ENCODE measurements around the gene SYT8.
"Not testable (repeated sequence)": the region's sequence is repeated elsewhere in the genome, so short reads cannot be mapped to it uniquely, and the experiment has no call there.

The SYT8 gene, protein sequence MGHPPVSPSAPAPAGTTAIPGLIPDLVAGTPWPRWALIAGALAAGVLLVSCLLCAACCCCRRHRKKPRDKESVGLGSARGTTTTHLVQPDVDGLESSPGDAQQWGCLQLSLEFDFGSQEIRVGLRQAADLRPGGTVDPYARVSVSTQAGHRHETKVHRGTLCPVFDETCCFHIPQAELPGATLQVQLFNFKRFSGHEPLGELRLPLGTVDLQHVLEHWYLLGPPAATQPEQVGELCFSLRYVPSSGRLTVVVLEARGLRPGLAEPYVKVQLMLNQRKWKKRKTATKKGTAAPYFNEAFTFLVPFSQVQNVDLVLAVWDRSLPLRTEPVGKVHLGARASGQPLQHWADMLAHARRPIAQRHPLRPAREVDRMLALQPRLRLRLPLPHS

DNA sequence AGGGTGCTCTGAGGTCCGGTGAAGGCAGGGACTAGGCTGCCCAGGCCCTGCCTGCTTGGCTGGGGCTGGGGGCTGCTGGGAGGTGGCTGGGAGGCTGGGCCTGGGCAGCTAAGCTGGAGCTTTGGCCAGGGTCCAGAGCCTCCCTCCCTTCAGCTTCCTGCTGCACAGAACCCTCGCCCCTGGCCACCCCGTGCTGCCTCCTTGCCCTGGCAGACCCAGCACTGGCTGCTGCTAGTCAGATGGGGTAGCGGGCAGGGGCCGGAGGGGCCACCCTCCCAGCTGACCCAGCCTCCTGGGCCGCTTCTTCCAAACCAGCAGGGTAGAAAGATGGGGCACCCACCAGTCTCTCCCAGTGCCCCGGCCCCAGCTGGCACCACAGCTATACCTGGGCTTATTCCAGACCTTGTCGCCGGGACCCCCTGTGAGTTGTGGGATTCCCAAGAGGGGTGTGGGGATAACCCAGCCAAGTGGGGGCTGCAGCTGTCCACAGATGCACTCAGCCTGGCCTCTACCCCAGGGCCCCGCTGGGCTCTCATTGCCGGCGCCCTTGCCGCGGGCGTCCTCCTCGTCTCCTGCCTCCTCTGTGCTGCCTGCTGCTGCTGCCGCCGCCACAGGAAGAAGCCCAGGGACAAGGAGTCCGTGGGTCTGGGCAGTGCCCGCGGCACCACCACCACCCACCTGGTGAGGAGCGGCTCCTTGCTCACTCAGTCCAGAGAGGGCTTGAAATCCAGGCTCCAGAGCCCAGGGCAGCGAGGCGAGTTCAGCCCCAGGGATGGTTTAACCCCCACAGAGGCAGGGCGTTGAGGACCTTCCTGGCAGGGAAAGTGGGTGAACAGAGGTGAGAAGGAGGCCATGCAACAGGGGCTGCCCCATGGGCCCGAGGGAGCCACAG is at the start of gene SYT8:
Gene SYT8, plus strand, starts transcription at position 212 of the 892 bp plus-strand sequence. Its CDS starts 116 bp downstream, at position 328.
- no peak for DNase-seq

DNA sequence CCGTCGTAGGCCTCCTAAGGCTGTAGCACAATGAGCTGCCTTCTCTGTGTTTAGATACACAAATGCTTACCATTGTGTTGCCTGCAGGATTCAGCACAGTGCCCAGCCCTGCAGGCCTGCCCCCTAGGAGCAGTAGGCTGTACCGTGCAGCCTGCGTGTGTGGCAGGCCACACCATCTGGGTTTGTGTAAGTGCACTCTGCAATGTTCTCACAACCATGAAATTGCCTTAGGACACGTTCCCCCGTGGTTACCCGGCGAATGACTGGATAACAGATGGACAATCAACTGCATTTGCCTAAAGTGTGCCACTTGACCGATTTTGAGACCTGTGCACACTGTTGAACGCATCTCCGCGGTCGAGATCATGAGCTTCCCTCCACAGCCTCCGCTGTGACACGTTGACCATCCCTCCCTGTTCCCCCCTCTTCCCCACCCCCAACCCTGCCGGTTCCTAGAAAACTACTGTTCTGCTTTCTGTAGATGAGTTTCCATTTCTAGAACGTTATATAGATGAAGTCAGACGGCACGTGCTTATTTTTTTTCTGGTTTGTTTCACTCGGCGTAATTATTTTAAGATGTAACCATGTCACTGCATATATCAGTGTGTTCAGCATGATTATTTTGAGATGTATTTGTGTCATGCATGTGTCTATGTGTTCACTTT is 48.9 kb upstream of the SYT8 start:
- DNase-seq, result no peak

DNA sequence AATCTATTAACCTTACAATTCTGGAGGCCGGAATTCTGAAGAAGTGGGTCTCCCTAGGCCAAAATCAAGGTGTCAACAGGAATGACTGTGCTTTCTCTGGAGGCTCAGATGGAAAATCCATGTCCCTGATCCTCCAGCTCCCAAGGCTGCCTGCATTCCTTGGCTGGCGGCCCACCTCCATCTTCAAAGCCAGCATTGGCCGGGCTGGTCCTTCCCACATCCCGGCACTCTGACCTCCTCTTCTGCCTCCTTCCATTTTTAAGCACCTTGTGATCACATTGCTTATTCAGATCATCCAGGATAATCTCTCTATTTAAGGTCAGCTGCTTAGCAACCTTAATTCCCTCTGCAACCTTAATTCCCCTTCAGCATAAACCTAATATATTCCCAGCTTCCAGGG is 48.3 kb upstream of the SYT8 start:
- DNase-seq, result no peak

DNA sequence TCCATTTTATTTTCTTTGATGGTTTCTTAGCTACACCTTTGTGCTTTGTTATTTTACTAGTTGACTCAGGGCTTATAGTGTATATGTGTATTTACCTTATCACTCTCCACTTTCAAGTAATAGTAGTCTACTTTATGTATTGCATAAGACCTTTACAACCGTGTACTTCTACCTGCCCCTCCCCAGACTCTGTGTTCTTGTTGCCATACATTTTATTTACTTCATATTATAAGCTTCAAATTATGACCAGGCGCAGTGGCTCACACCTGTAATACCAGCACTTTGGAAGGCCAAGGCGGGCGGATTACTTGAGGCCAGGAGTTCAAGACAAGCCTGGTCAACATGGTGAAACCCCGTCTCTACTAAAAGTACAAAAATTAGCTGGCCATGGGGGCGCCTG is 42.9 kb upstream of the SYT8 start:
- DNase-seq, result no peak

DNA sequence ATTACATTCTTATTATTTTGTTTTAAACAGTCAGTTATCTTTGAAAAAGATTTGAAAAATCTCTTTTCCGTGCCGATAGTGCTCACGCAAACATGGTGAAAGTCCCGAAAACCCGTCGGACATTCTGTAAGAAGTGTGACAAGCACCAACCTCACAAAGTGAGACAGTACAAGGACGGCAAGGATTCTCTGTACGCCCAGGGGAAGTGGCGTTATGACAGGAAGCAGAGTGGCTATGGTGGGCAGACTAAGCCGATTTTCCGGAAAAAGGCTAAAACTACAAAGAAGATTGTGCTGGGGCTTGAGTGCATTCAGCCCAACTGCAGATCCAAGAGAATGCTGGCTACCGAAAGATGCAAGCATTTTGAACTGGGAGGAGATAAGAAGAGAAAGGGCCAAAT is 42.3 kb upstream of the SYT8 start:
- no peak for DNase-seq

DNA sequence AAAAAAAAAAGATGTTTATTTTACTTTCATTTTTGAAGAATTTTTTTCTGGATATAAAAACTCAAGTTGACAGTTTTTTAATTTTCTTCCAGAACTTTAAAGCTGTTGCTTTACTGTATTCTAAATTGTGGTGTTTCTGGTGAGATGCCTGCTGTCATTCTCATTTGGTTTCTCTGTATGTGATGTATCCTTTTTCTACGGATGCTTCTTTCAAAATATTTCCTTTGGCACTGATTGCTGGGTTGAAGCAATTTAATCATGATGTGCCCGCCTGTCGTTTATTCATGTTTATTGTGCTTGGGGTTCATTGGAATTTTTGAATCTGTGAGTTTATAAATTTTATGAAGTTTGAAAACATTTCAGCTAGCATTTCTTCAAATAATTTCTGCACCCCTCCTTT is 41.7 kb upstream of the SYT8 start:
- DNase-seq, result no peak

DNA sequence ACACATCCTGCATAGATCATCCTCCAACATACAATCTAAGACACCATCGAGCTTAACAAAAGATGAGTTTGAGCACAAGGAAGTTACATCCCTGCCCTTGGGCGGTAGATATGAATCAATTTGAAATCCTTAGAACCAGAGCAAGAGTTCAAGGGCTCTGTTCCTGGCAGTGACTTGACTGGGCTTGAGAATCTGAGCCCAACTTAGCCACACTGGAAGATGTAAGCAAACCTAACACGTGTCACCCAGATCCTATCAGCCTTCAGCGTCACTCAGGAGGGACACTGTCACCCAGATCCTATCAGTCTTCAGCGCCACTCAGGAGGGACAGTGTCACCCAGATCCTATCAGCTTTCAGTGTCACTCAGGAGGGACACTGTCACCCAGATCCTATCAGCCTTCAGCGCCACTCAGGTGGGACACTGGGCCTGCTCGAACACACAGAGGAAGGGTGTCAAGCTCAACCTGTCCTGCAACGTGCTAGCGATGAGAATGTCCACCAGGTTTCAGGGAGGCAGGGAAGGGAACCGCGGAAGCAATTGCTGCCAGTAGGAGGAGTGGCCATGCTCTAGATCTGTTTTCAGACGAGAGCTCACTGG is 38.3 kb upstream of the SYT8 start:
- no peak for DNase-seq

DNA sequence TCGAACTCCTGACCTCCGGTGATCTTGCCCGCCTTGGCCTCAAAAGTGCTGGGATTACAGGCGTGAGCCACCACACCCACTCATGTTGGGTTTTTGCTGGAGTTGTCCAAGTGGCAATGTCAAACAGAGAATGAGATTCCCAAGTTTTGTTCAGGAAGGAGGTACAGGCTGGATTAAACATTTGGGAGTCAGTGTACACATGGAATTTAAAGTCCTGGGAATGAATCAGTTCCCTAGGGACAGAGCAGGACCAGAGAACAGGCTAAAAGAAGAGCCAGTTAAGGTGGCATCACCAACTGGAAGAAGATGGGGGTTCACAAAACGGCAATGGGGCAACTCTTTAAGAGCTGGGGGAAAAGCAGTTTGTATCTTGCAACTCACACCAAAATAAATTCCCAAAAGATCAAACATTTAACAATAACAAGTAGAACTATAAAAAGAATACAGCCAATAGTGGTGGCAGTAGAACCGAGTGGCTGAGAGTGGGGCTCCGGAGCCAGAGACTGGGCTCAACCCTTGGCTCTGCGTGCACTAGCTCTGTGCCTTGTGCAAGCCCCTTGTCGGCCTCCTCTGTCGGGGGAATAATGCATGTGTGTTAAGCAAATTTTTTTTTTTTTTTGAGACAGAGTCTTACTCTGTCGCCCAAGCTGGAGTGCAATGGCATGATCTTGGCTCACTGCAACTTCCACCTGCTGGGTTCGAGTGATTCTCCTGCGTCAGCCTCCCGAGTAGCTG is 37.2 kb upstream of the SYT8 start:
- no peak for DNase-seq

DNA sequence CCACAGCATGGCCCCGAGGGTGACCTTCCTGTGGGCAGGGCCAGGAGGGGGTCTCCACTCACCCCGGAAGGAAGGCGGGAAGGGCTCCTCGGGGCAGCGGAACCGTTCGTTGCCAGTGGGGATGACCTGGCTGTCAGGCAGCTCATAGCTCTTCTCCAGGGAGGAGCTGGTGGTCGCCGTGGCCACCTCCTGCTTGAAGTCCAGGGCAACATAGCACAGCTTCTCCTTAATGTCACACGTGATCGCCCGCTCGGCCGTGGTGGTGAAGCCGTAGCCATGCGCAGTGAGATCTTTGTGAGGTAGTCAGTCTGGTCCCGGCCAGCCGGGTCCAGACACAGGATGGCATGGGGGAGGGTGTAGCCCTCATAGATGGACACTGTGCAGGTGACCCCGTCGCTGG is 31.5 kb upstream of the SYT8 start:
- DNase-seq, result no peak

DNA sequence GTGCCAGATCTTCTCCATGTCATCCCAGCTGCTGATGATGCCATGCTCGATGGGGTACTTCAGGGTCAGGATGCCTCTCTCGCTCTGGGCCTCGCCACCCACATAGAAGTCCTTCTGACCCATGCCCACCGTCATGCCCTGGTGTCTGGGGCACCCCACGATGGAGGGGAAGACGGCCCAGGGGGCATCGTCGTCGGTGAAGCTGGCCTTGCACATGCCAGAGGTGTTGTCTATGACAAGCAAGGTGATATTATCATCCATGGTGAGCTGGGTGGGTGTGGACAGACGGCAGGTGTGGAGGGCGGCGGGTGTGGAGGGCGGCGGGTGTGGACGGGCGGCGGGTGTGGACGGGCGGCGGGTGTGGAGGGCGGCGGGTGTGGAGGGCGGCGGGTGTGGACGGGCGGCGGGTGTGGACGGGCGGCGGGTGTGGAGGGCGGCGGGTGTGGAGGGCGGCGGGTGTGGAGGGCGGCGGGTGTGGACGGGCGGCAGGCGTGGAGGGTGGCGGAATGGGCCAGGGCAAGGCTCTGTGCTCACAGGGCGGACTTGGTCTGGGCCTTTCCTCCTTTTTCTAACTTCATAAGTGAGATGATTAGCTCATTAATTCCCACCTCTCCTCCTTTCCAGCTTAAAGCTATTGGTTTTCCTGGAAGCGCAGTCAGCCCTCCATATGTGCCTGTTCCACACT is 30.8 kb upstream of the SYT8 start:
- DNase-seq, result not testable (repeated sequence)

DNA sequence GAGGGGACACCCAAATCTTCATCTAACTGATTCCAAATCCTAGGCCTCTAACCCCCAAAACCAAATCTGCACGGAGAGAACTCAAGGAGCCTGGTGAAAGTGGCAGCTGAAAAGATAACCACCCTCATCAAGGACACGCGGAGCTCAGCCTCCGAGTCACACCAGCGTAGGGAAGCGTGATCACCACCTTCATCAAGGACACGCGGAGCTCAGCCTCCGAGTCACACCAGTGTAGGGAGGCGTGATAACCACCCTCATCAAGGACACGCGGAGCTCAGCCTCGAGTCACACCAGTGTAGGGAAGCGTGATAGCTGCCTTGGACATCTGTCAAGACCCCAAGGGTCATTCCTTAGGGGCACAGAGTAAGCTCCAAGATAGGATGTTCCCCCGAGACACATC is 29.3 kb upstream of the SYT8 start:
- DNase-seq, result no peak

DNA sequence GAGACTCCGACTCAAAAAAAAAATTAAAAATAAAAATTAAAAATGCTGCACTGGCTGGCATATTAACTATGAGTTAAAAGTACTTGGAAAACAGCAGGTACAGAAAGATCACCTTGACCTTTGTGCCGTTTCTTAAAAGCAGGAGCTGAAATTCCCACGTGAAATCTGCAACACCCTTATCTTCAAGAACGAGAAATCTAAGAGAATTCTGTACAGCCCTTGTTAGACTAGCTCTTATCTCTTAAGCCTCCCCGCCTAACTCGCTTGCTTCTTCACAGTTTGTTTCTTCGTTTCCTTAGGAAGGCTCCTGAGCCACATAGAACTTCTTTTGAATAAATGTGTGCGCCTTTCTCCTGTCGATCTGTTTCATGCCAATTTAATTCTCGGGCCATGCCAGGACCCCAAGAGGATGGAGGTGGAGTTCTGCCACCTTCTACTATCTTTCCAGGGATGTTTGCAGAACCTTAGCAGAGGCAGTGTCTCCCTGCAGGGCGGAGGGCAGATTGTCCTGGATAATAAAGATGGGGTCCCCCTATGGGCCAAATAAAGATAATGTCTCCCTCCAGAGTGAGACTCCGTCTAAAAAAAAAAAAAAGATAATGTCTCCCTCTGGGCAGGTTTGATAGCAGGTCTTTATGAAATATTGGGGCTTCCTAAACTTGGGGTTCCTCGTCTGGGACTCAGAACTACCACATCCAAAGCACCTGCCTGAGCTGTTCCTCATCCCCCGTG is 27.4 kb upstream of the SYT8 start:
- no peak for DNase-seq

DNA sequence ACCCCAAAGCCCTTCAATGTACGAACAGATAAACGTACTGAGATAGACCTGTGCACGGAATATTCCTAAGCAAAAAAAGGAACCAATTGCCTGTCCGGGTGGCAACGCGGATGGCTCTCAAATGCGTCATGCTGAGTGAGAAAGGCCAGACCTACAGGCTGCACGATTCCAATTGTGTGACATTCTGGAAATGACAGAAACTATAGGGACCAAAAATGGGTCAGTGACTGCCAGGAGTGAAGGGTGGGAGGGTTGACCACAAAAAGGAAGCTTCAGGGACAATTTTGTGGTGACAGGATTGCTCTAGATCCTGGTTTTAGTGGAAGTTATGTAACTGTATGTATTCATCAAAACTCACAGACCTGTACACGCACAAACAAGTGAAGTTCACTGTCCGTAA is 24.0 kb upstream of the SYT8 start:
- DNase-seq, result no peak

DNA sequence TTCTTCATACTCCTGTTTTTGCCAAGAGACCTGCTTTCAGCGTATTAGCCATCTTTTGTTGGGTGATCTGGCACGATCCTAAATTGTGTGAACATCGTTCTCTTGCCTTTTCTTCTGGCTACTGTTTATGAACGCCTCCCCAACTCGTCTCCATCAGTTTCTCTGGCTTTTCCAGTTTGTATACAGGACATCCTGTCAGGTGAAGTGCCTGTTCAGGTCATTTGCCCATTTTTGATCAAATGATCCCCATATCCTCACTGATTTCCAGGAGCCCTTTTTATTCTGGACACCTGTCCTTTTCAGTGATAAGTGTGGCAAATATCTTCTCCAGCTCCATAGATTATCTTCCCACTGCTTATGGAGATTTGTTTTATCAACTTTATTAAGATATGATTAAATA is 22.5 kb upstream of the SYT8 start:
- DNase-seq, result no peak

DNA sequence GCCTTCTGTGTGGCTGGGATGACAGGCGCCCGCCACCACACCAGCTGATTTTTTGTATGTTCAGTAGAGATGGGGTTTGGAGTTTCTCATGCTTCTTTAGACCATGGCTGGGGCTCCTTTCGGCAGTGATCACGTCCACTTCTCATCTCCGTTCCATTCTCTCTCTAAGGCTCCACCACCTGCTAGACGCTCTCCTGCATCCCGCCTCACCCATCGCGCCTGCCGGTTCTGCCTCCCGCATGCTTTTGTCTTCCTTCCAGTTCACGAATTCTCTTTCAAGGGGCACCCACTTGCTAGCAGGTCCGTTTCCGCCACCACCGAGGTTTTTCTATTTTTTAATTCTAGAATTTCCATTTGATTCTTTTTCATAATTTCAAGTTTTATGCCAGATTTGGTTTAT is 22.0 kb upstream of the SYT8 start:
- no peak for DNase-seq

DNA sequence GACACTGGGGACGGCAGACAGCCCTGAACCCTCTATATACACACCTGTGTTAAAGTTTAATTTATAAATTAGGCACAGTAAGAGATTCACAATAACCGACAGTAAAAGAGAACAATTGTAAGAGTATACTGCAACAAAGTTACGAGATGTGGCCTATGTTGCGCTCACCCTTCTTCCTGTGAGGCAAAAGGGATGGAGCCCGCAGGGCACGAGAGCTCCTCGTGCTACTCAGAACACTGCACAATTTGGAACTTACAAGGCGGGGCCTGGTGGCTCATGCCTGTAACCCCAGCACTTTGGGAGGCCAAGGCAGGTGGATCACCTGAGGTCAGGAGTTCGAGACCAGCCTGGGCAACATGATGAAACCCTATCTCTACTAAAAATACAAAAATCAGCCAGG is 21.4 kb upstream of the SYT8 start:
- not testable (repeated sequence) for DNase-seq

DNA sequence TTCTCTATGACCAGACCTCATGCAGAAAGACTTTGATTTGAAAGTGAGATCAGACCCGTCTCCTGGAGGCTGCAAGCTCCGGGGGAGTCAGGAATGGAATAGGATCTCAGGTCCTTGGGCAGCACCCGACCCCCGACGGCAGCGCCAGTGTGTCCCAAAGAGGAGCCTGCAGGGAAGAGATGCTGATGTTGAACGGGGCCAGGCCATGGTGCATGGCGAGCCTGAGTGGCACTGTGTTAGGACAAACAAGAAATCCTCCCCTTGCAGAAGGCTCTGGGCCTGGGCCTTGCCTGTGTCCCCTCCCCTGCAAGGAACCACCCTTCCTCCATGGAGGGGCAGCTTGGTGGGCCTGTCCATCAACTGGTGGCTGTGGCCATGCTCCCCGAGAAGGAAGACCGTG is 20.1 kb upstream of the SYT8 start:
- no peak for DNase-seq

DNA sequence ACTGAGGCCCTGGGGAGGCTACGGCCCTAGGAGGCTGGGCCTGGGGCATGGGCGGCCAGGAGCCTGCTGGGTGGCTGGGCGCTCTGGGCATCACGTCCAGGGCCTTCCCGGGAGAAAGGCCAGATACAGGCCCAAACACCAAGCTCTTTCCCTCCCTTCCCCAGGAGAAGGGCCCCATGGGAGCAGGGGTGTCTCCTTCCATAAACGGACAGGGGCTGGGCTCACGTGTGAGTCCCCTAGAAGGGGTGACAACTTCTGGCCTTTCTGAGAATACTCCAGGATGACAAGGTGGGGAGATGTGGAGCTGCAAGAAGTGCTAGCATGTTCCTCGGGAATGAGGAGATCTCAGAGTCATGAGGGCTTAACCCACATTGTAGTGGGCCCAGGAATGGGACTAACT is 19.5 kb upstream of the SYT8 start:
- no peak for DNase-seq

DNA sequence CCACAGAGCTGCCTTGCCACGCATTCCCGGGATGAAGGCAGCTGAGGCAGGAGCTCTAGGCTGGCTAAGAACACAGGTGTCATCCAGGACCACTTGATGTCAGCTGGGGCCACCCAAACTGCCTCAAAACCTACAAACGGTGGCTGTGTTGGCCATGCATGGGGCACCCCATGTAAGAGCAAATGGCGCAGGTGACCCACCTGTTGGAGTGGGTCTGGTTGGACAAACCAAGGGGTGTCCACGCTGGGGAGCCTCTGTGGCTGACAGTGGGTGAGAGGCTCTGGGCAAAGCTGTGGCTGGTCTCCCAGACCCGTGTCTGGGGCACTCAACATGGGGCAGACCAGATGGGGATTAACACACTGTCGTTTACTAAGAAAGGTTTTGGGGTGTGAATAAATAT is 19.0 kb upstream of the SYT8 start:
- no peak for DNase-seq

DNA sequence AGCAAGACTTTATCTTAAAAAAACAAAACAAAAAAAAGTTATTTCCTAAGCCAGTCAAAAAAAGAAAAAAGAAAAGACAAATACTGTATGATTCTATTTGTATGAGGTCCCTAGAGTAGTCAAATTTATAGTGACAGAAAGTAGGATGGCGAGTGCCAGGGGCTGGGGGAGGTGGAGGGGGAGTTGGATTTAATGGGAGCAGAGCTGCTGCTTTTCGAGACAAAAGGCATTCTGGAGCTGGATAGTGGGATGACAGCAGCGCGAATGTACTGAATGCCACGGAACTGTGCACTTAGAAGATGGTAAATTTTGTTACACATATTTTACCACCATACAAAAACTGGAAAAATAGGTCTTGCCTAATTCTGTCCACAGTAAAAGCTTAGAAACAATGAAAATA is 17.8 kb upstream of the SYT8 start:
- DNase-seq, result no peak

DNA sequence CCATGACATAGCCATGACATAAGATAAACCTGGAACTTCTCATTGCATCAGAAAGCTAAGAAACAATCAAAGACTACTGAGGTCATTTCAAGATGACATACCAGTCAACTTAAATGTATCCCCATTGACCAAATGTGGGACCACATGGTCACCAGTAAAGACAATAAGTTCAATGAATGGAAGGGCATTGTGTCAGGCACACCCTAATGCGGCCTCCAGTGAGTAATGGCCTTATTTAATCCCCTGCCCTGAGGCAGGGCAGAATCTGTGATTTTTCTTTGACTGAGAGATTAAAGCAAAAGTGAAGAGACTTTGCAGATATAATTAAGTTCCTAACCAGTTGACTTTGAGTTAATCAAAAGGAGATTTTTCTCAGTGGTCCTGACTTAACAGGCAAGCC is 17.3 kb upstream of the SYT8 start:
- no peak for DNase-seq

Data from NCI-H345 (cell line).